Activated CD4-positive, CD25-positive, alpha-beta regulatory T cell treated with anti-CD3 and anti-CD28 coated beads, Interleukin-2, amount 50 U/mL, for 16 hours (primary cell): Measurements from ENCODE around the gene PTPRK.
"Not testable (repeated sequence)": the region's sequence is repeated elsewhere in the genome, so short reads cannot be mapped to it uniquely, and the experiment has no call there.

Source experiments
- DNase-seq: peaks from one replicate; pipeline ENCODE4 v3.0.0-alpha.2; 2020; ENCODE audit warnings: low read depth, low spot score

The PTPRK gene

GRCh38 chr6:127956956-127957355, 563.4 kb downstream of the PTPRK start:
- DNase-seq: no peak

DNA sequence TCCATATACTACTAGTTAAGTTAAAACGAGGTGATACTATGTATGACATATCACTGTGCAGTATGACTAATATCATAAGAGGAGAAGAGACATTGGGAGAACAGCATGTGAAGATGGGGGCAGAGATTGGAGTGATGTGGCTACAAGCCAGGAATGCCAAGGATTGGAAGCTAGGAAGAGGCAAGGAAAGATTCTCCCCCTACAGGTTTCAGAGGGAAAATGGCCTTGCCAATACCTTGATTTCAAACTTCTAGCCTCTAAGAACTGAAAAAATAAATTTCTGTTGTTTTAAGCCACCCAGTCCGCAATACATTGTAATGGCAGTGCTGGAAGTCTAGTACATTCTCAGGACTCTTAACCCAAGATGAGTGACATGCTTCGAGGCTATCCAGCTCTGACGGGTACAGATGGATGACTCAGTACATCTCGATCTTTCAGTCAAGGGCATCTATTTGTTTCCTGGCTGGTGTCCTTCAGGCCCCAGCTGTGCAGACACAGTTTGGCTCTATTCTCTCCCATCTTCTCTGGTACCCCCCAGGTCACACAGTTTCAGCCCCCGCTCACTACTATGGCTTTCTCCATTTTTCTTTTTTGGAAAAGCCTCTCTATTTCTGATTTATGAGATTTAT, 564.0 kb downstream of the PTPRK start:
- no peak for DNase-seq

- no peak for DNase-seq
Observed at GRCh38 chr6:127954082-127954481, 566.3 kb downstream of the PTPRK start.

DNA sequence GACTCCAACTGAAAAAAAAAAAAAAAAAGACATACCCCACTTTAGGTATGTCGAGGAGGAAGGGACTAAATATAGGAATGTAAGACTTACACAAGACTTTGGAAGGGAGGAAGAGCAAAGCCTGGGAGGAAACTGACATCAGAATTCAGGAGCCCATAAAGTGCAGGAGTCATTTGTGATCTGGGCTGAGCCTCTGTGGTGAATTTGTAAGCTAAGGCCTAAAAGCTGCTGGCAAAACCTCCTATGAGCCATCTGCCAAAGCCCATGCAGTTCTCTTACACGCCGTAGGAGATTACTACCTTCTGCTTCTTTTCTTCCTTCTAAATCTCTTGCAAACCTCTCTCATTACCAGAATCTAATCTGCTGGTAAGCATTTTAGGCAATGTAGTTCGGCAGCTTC, 567.6 kb downstream of the PTPRK start:
- DNase-seq: no peak

- no peak for DNase-seq
Observed at GRCh38 chr6:127952176-127952575, 568.2 kb downstream of the PTPRK start.

DNA sequence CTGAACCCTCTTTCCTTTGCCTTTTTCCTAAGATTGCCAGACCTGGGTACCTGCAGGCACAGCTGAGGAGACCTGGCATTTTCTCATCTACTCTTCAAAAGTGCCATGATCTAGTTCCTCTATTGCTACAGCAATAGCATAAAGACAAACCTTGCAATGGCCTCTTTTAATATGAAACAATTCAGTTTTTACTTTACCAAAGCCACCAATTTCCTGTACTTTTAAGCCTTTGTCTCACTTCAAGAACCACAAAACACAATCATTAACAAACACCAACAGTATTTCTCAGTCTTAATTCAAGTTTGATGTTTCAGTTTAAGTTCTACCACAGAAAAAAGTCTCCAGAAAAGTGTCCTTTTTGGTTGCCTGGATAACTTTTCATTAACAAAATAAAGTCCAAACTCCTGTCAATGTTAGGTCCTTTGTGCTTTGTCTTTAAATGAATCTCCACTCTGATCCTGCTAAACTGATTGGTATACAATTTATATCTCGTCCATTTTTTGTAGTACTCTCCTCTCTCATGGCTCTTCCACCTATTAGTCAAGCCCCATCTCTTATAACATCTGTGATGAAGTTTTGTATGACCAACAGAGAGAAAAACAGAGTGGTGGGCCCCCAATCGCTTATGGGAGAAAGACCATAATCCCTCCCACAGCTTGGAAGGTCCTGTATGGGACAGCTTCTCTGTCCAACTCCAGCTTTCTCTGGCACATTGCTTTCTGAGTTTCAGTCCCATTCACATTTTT, 569.1 kb downstream of the PTPRK start:
- DNase-seq: no peak

- no peak for DNase-seq
Observed at GRCh38 chr6:127950566-127951145, 569.7 kb downstream of the PTPRK start.

GRCh38 chr6:127949251-127949650, 571.1 kb downstream of the PTPRK start:
- no peak for DNase-seq

- no peak for DNase-seq
Observed at GRCh38 chr6:127946388-127946787, 574.0 kb downstream of the PTPRK start.

- DNase-seq: no peak
Observed at GRCh38 chr6:127945434-127946097, 574.8 kb downstream of the PTPRK start.

DNA sequence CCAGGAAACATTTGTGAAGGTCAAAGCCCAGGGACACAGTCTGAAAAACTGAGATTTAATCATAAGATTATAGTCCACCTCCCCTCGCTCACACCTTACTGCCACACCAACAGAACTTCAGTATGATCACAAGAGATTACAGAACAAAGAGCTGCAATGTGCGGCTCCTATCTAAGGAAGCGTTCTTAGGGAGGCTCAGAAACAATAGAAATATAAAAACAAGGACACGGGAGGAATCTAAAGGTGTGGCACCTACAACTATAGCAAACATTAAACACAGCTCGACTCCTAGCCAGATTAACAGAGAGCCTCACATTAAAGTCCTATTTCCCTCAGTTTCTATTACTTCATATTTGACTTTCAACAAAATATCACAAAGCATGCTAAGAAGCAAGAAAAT, 579.2 kb downstream of the PTPRK start:
- no peak for DNase-seq

- no peak for DNase-seq
Observed at GRCh38 chr6:127939442-127940066, 580.8 kb downstream of the PTPRK start.

- DNase-seq: no peak
Observed at GRCh38 chr6:127938701-127939100, 581.7 kb downstream of the PTPRK start.

DNA sequence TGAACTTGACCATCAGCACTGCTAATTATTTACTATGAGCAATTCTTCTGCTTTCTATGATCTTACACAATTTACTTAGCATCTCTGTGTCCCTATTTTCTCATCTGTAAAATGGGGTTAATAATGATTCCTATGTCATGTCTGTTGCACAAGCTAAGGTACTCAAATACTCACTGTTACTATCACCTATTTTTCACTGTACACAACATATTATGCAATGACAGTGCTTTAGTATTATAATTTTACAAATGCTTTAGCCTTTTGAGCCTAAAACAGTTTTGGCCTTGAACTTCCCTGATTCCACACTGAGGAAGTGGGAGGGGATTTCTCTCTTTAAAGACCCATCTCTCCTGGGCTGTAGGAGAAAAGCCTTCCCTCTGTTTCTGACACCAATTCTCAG, 582.7 kb downstream of the PTPRK start:
- DNase-seq: no peak

DNA sequence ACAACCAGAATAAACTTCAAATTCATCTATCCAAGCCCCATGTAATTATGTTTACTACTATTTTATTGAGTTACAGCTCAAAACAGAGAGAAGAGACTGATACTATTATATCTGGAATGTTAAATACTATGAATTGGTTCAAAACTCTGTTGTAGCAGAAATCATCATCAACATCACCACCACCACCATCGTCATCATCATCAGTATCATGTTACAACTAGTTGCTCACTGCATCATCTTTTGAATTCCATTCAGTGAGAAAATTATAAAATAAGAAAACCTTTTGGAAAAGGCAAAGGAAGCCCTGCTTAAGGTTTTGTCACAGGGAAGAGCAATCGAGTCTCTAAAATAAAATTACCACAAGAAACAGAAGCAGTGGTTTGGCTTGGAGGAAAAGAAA, 583.3 kb downstream of the PTPRK start:
- no peak for DNase-seq

GRCh38 chr6:127934956-127935355, 585.4 kb downstream of the PTPRK start:
- DNase-seq: no peak

DNA sequence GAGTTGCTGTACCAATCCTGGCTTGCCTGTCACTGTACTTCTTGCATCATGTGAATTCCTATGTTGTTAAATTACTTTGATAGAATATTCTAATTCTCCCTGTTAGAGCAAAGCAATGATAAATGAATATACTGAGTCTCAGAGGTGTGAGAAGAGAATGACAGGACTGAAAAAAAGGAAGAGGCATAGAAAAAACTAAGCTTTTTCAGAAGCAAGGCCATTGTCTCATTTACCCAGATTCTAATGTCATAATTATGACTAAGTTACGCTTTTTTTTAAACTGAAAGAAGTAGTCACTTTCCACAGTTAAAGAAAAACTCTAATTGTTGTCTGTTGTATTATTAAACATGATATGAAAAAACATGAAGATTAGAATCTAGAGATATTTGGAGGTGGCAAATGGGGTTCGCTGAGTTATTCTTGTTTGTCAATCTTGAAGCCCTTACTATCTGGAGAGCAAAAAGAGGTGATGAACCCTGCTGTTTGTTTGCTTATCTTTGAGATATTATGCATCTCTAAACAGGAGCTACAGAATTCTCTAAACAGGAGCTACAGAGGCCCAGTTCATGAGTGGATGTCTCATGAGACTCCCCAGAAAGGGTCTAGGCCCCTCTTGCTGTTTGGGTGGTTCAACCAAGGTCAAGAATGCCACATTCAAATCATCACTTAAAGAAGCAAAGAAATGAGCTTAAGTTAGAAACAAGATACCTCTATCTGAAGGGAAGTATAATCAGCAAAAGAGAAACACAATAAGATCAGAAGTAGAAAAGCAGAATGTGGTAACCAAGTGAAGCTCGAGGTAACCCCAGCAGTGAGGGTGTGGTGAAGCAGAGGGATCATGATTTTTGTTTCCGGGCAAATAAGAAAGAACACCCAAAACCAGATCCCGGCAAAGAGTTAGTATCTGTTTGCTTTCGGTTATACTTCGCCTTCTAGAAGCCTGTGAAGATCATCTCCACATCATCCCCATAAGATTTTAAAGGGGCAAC, 586.3 kb downstream of the PTPRK start:
- no peak for DNase-seq

- no peak for DNase-seq
Observed at GRCh38 chr6:127933137-127933536, 587.3 kb downstream of the PTPRK start.

DNA sequence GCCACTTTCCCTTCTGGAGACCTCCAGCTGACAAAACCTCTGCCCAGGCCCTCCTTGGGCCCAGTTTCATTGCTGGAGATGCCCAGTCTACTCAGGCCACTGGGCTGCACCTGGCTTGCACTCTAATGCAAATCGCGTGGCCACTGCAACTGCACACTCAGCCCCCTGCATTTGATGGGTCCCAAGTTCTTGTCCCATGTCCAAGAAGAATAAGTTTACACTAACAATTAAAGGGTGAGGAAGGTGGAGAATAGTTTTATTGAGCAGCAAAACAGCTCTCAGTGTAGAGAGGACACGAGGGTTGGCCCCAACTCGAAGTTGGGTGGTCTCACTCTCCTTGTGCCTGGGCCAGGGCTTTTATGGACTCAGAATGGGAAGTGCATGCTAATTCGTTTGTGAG, 587.7 kb downstream of the PTPRK start:
- no peak for DNase-seq

GRCh38 chr6:127926441-127926840, 594.0 kb downstream of the PTPRK start:
- DNase-seq: not testable (repeated sequence)

DNA sequence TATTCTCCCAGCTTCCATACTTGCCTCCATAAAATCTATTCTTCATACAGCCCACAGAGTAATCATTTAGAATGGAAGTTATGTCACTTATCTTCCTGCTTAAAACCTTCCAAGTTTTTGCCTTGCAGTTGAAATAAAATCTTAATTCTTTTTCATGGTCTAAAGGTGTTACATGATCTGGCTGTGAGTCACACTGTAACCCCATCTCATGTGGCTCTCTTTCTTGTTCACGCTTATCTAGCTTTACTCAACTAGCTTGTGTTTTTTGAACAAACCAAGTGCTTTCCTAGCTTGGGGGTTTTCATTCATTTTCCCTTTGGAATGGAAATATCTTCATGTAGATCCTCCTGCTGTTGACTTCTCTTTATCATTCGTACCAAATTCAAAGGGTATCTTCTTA, 596.0 kb downstream of the PTPRK start:
- DNase-seq: no peak
